ENCODE results near the gene ANKK1. TPM values are rescaled to one million over a fixed set of nuclear protein-coding genes. Genes with fewer than 3 reads are reported as not detected.

The ANKK1 gene
- total and polyA plus RNA-seq, 2 of the 8 experiments (the other 6 are each of a cell fraction or from before 2014, with no cell fraction given), result 0.11 TPM; not detected in 1

GRCh38 chr11:113369411-113369810 is 18.2 kb upstream of the ANKK1 start:
- Histone ChIP-seq H3K27me3 (replicated peaks in 1 of 4; ENCODE audit: control insufficient read depth in 3 of 4, extremely low read depth in 1 of 4, insufficient read depth in 3 of 4, low read length in 3 of 4) (no peaks in the 10 kb centered on the region), H3K9ac (replicated peaks in 1 of 4; ENCODE audit: extremely low read depth in 1 of 4, low read depth in 3 of 4, low read length in 3 of 4) (no peak overlapping the region), H3K36me3 (ENCODE audit: control insufficient read depth in 2 of 4, insufficient read depth in 4 of 4, low read length in 3 of 4) (no peaks in the 10 kb centered on the region), H3K27ac (ENCODE audit: low read depth, low read length) (no peak overlapping the region), H4K91ac (replicated peaks; ENCODE audit: insufficient read length, low read length) (no peak overlapping the region), H3K23me2 (ENCODE audit: low read depth, low read length) (no peaks in the 10 kb centered on the region; the same call in 1 of the 2 replicates), H3K9me3 (ENCODE audit: insufficient read depth in 2 of 2, low read depth in 1 of 2, low read length in 1 of 2) (no peaks in the 10 kb centered on the region), H3K4me1 (replicated peaks in 1 of 4; ENCODE audit: control insufficient read depth in 3 of 4, insufficient read depth in 4 of 4, low read length in 3 of 4) (peaks cover 0 to 3% (median 0%) of the 10 kb centered on the region in 4 experiments; a peak in 1 of 7 replicates), H2AK5ac (ENCODE audit: low read depth, low read length) (no peak overlapping the region), H3K4ac (replicated peaks; ENCODE audit: insufficient read length, low read depth, low read length) (no peak overlapping the region), H2BK20ac (ENCODE audit: low read length) (no peak overlapping the region), H2AFZ (ENCODE audit: low read length) (no peak overlapping the region), H3K23ac (ENCODE audit: insufficient read length) (no peak overlapping the region), H3K56ac (replicated peaks; ENCODE audit: insufficient read length, low read depth, low read length) (no peak overlapping the region), H3K79me2 (ENCODE audit: control insufficient read depth in 1 of 2, insufficient read depth in 2 of 2, low read length in 2 of 2) (no peaks in the 10 kb centered on the region), H3K18ac (ENCODE audit: extremely low read depth, low read length) (no peak overlapping the region), H2BK5ac (ENCODE audit: low read depth, low read length) (no peak overlapping the region), H4K5ac (ENCODE audit: insufficient read length, low read depth, low read length) (no peak overlapping the region), H3K14ac (ENCODE audit: insufficient read length) (no peak overlapping the region), H4K8ac (ENCODE audit: extremely low read depth, insufficient read depth, low read length) (no peak overlapping the region), H2BK12ac (ENCODE audit: low read depth, low read length) (no peak overlapping the region), H3K79me1 (ENCODE audit: low read depth, low read length) (no peaks in the 10 kb centered on the region), H4K20me1 (replicated peaks in 1 of 2; ENCODE audit: control insufficient read depth in 1 of 2, insufficient read depth in 2 of 2, low read length in 2 of 2) (no peaks in the 10 kb centered on the region), H3K4me3 (ENCODE audit: extremely low read depth in 1 of 4, insufficient read depth in 2 of 4, low read depth in 3 of 4, low read length in 4 of 4) (no peak overlapping the region), H2BK120ac (replicated peaks; ENCODE audit: low read depth, low read length) (no peak overlapping the region), H2BK15ac (ENCODE audit: low read length) (no peak overlapping the region), H3K4me2 (ENCODE audit: insufficient read depth in 1 of 2, low read depth in 2 of 2, low read length in 2 of 2) (no peak overlapping the region)
- no peak for FAIRE-seq
- DNase-seq (ENCODE audit: low read depth in 1 of 2, low spot score in 2 of 2), result no peak
- WGBS, 2 experiments (ENCODE audit: extremely low coverage in 1 of 2, insufficient coverage in 1 of 2, insufficient read length in 1 of 2, insufficient replicate concordance in 2 of 2, low coverage in 1 of 2, low lambda C conversion rate in 2 of 2, missing lambda C conversion rate in 1 of 2), result 76% methylated on average over 2 of the region's 3 CpGs; no CpG with 5 or more reads in 1 of the 2 experiments
- no peak for TF ChIP-seq POLR2A (IDR thresholded peaks at IDR 0.05; ENCODE audit: control extremely low read depth in 1 of 2, low read depth in 2 of 2, low read length in 2 of 2)
- TF ChIP-seq KDM4A (IDR thresholded peaks at IDR 0.05; ENCODE audit: low read depth, low read length, severe bottlenecking), result no peak
- TF ChIP-seq NANOG (IDR thresholded peaks at IDR 0.05; ENCODE audit: insufficient read depth, low read depth, low read length, poor library complexity, severe bottlenecking), result no peak
- TF ChIP-seq EZH2 (IDR thresholded peaks at IDR 0.05; ENCODE audit: low read depth, low read length, severe bottlenecking), result no peak
- TF ChIP-seq CEBPB (IDR thresholded peaks at IDR 0.05; ENCODE audit: low read depth, low read length), result no peak
- TF ChIP-seq BCL11A (IDR thresholded peaks at IDR 0.05; ENCODE audit: low read depth in 2 of 2, low read length in 2 of 2), result no peak
- no peak for TF ChIP-seq SRF (IDR thresholded peaks at IDR 0.05; ENCODE audit: low read depth, low read length)
- TF ChIP-seq RAD21 (IDR thresholded peaks at IDR 0.05 in 1 of 2, conservative IDR thresholded peaks at IDR 0.05 in 1 of 2; ENCODE audit: low read depth in 2 of 2, low read length in 2 of 2), result no peak
- no peak for TF ChIP-seq EP300 (IDR thresholded peaks at IDR 0.05; ENCODE audit: borderline replicate concordance in 1 of 2, low read depth in 2 of 2, low read length in 2 of 2)
- no peak for TF ChIP-seq SIN3A (conservative IDR thresholded peaks at IDR 0.05 in 1 of 2, IDR thresholded peaks at IDR 0.05 in 1 of 2; ENCODE audit: low read depth in 1 of 2, low read length in 2 of 2)
- TF ChIP-seq SAP30 (IDR thresholded peaks at IDR 0.05; ENCODE audit: insufficient read depth, insufficient replicate concordance, low read length), result no peak
- ChIA-PET CTCF (ENCODE audit: partially characterized antibody) (interaction anchor here (1.0 kb wide), 1 partner anchor 12 kb away, joined by 3 read pairs; no protein-coding TSS in a partner anchor), POLR2A (ENCODE audit: partially characterized antibody) (interaction anchor here (1.2 kb wide), 1 partner anchor 17 kb away, joined by 3 read pairs; no protein-coding TSS in a partner anchor)
